ENCODE data around the gene AGTR1.

Gene AGTR1

DNA sequence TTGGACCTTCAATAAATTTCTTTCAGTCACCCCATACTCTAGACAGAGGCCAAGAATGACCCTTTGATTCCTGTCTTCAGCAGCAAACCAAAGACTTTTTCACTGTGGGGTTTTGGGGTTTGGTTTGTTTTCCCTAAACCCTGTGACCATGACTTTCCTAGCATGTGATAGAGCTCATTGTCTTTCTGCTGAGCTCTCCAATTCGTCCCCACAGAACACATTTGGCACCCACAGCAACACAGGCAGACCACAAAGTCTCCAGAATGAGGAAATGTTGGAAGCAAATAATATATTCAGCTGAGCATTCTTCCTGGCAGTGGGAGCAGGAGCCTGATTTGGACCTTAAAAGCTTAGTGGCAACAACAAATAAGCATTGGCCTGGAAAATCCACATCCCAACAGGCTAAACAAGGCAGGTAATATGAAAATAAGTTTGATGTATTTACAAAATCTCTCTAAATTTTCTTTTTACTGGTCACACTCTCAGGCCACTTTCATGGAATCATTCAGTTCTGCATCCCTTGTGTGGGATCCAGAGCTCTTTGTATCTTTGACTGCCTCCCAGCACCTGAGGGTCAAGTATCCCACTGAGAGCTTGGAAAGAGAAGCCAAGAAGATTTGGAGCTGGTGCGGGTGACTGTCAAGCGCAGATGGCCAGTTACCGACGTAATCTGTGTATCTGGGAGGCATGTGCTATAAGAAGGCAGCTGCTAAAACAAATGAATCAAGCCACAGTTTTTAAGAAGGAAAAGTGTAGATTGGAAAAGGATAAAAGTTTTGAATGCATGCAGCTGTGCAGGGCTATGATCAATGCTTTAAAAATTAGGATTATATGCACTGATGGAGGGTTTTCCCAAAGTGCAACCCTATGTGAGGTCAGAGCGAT, 93.4 kb downstream of the AGTR1 start:
- DNase-seq (ENCODE audit: insufficient read length, low spot score) = no peak
- no peak for TF ChIP-seq POLR2A (IDR thresholded peaks at IDR 0.05; ENCODE audit: low read depth, low read length)
- no peak for FAIRE-seq

GRCh38 chr3:148791920-148792319, 94.2 kb downstream of the AGTR1 start:
- FAIRE-seq = no peak
- TF ChIP-seq POLR2A (IDR thresholded peaks at IDR 0.05; ENCODE audit: low read depth, low read length) = no peak
- no peak for DNase-seq (ENCODE audit: insufficient read length, low spot score)

- DNase-seq (ENCODE audit: insufficient read length, low spot score) = no peak
- TF ChIP-seq POLR2A (IDR thresholded peaks at IDR 0.05; ENCODE audit: low read depth, low read length) = no peak
- no peak for FAIRE-seq
Observed at GRCh38 chr3:148792516-148792915, 94.8 kb downstream of the AGTR1 start.
